Measurements from ENCODE around the gene TMEM131L. TPM values are rescaled to one million over a fixed set of nuclear protein-coding genes. Genes with fewer than 3 reads are reported as not detected.

The TMEM131L gene
- total RNA-seq, 1 donor from 2014 or later: 18.6 TPM

DNA sequence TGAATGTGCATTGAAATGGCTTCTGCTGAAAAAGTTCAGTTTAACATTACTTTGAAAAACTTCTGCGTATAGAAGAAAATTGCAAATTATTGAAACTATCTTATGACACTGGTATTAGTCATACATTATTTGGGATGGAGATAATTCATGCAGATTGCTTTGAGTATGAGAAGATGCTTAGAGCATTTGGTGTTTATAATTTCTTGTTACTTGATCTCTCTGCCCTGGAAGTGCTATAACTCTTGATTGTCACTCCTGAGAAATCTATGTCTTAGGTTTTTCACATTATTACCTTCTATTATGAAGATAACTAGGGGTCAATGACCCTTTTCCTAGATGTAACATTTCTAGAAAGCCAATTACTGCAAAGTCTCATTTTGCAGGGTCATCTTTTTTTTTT, 36.4 kb downstream of the TMEM131L start:
- H3K79me2 ChIP-seq (ENCODE audit: insufficient read depth, low read length): peaks cover 6% of the 10 kb centered on the region
- no peaks in the 10 kb centered on the region for H3K27me3 Mint-ChIP-seq (ENCODE audit: low read depth, unreplicated experiment)
- no peak overlapping the region for H3K4me3 ChIP-seq (ENCODE audit: insufficient read depth, low read depth, low read length)
- TF ChIP-seq, protein P1, sequence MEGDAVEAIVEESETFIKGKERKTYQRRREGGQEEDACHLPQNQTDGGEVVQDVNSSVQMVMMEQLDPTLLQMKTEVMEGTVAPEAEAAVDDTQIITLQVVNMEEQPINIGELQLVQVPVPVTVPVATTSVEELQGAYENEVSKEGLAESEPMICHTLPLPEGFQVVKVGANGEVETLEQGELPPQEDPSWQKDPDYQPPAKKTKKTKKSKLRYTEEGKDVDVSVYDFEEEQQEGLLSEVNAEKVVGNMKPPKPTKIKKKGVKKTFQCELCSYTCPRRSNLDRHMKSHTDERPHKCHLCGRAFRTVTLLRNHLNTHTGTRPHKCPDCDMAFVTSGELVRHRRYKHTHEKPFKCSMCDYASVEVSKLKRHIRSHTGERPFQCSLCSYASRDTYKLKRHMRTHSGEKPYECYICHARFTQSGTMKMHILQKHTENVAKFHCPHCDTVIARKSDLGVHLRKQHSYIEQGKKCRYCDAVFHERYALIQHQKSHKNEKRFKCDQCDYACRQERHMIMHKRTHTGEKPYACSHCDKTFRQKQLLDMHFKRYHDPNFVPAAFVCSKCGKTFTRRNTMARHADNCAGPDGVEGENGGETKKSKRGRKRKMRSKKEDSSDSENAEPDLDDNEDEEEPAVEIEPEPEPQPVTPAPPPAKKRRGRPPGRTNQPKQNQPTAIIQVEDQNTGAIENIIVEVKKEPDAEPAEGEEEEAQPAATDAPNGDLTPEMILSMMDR (IDR thresholded peaks at IDR 0.05; ENCODE audit: insufficient read depth, low read depth, low read length): no peak
- TF ChIP-seq EZH2 (IDR thresholded peaks at IDR 0.05; ENCODE audit: insufficient read depth, low read length): no peak
- H3K27me3 ChIP-seq (ENCODE audit: insufficient read depth, low read length): no peaks in the 10 kb centered on the region
- H3K9me3 Mint-ChIP-seq (ENCODE audit: unreplicated experiment): peaks cover 3% of the 10 kb centered on the region
- no peak overlapping the region for H2AFZ ChIP-seq (ENCODE audit: low read depth, low read length)
- no peaks in the 10 kb centered on the region for H4K20me1 ChIP-seq (ENCODE audit: insufficient read depth, low read length)
- H3K4me2 ChIP-seq (ENCODE audit: low read length): peak overlapping the region; percentile 19
- H3K4me1 ChIP-seq (ENCODE audit: insufficient read depth, low read length): peaks cover 15% of the 10 kb centered on the region
- no peaks in the 10 kb centered on the region for H3K36me3 ChIP-seq (ENCODE audit: insufficient read depth, low read length)
- H3K4me3 Mint-ChIP-seq (ENCODE audit: unreplicated experiment): no peak overlapping the region
- no peak overlapping the region for H3K9ac ChIP-seq (ENCODE audit: low read length)
- no peak overlapping the region for H3K27ac Mint-ChIP-seq (ENCODE audit: unreplicated experiment)
- H3K4me1 Mint-ChIP-seq (ENCODE audit: low read depth, unreplicated experiment): peaks cover 30% of the 10 kb centered on the region
- no peaks in the 10 kb centered on the region for H3K9me3 ChIP-seq (ENCODE audit: insufficient read depth, low read depth, low read length)
- FAIRE-seq: peak; percentile 72
- peak; percentile 37 for DNase-seq (ENCODE audit: low read depth)
- H3K27ac ChIP-seq (ENCODE audit: low read depth, low read length): no peak overlapping the region
- H3K36me3 Mint-ChIP-seq (ENCODE audit: low read depth, unreplicated experiment): peaks cover 2% of the 10 kb centered on the region

DNA sequence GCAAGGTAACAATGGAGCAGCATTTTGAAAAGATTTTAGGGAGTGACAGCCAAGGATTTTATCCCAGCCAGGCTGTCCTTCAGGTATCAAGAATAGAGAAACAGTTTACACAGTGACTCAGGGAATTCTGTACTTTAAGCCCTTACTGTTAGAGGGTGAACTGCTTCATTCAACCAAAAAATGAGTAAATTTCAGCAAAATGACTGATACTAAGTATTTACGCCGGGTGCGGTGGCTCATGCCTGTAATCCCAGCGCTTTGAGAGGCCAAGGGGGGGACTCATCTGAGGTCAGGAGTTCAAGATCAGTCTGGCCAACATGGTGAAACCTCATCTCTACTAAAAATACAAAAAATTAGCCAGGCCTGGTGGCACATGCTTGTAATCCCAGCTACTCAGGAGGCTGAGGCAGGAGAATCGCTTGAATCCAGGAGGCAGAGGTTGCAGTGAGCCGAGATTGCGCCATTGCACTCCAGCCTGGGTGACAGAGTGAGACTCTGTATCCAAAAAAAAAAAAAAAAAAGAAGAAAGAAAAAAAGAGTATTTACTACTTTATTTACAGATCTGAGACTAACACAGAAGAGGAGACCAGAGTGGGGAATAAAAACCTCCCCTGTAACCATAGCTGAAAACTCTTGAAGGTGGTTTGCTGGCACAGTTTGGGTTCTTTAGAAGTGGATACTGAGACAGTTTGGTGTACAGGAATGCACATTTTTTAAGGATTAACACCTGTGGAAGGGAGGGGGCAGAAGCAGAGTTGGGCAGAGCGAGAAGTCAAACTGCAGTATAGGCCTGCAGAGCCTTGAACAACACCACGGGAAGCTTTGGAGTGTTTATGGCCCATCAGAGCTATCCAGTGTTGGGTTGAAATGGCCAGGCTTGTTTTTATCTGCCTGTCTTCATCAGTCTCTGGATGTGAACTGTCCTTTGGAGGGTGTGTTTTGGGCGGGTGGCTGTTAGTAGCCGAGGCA, 40.5 kb downstream of the TMEM131L start:
- Mint-ChIP-seq H3K27me3 (ENCODE audit: low read depth, unreplicated experiment) (no peaks in the 10 kb centered on the region), H3K4me1 (ENCODE audit: low read depth, unreplicated experiment) (peaks cover 14% of the 10 kb centered on the region), H3K4me3 (ENCODE audit: unreplicated experiment) (no peak overlapping the region), H3K27ac (ENCODE audit: unreplicated experiment) (no peak overlapping the region), H3K36me3 (ENCODE audit: low read depth, unreplicated experiment) (peaks cover 14% of the 10 kb centered on the region), H3K9me3 (ENCODE audit: unreplicated experiment) (peaks cover 3% of the 10 kb centered on the region)
- no peak overlapping the region for H2AFZ ChIP-seq (ENCODE audit: low read depth, low read length)
- no peaks in the 10 kb centered on the region for H3K36me3 ChIP-seq (ENCODE audit: insufficient read depth, low read length)
- TF ChIP-seq, protein P1 (IDR thresholded peaks at IDR 0.05; ENCODE audit: insufficient read depth, low read depth, low read length): no peak
- no peak for TF ChIP-seq EZH2 (IDR thresholded peaks at IDR 0.05; ENCODE audit: insufficient read depth, low read length)
- no peak overlapping the region for H3K4me3 ChIP-seq (ENCODE audit: insufficient read depth, low read depth, low read length)
- DNase-seq (ENCODE audit: low read depth) (peak; percentile 33), FAIRE-seq (no peak)
- H3K79me2 ChIP-seq (ENCODE audit: insufficient read depth, low read length): peaks cover 3% of the 10 kb centered on the region
- no peak overlapping the region for H3K9ac ChIP-seq (ENCODE audit: low read length)
- no peak overlapping the region for H3K4me2 ChIP-seq (ENCODE audit: low read length)
- H3K27me3 ChIP-seq (ENCODE audit: insufficient read depth, low read length): no peaks in the 10 kb centered on the region
- H4K20me1 ChIP-seq (ENCODE audit: insufficient read depth, low read length): no peaks in the 10 kb centered on the region
- H3K4me1 ChIP-seq (ENCODE audit: insufficient read depth, low read length): no peaks in the 10 kb centered on the region
- H3K9me3 ChIP-seq (ENCODE audit: insufficient read depth, low read depth, low read length): no peaks in the 10 kb centered on the region
- no peak overlapping the region for H3K27ac ChIP-seq (ENCODE audit: low read depth, low read length)

Data from astrocyte (in vitro differentiated cells and primary cell).